HL-60 (cell line): Measurements from ENCODE around the gene GOSR2.

Experiments used
- DNase-seq, 2 experiments: peaks; one replicate each; pipeline ENCODE4 v3.0.0-alpha.2; 2010 to 2020; ENCODE audit warnings: low read depth in 1 of 2, low spot score in 1 of 2
- H3K27ac ChIP-seq: fragments of 250-450 bp; sonication (Bioruptor Pico); replicated peaks from 2 replicates; pipeline ENCODE4 v1.5.1; 2020; ENCODE audit warnings: mild to moderate bottlenecking, moderate library complexity
- H3K27me3 ChIP-seq: fragments of 250-450 bp; sonication (Bioruptor Pico); 2 replicates; pipeline ENCODE4 v1.5.1; 2021; ENCODE audit warnings: mild to moderate bottlenecking, moderate library complexity; ENCODE audit not compliant: insufficient read depth, poor library complexity, severe bottlenecking
- H3K4me3 ChIP-seq: replicated peaks from 2 replicates; pipeline ENCODE4 v1.5.1; 2011; ENCODE audit warnings: mild to moderate bottlenecking, control low read depth, low read length; ENCODE audit not compliant: insufficient read depth
- GABPA ChIP-seq: IDR thresholded peaks from 2 replicates; pipeline ENCODE4 v1.6.1; 2012; ENCODE audit warnings: low read depth
- POLR2AphosphoS5 ChIP-seq: IDR thresholded peaks from 2 replicates; pipeline ENCODE4 v1.6.1; 2012; ENCODE audit warnings: low read depth
- SPI1 ChIP-seq: IDR thresholded peaks from 2 replicates; pipeline ENCODE4 v1.6.1; 2012; ENCODE audit warnings: low read depth, mild to moderate bottlenecking, borderline replicate concordance
- TF ChIP-seq, protein P1 (sequence below): IDR thresholded peaks from 2 replicates; pipeline ENCODE4 v1.6.1; 2012; ENCODE audit warnings: low read depth; ENCODE audit not compliant: insufficient replicate concordance
- TF ChIP-seq, protein P2 (sequence below): IDR thresholded peaks from one replicate; pipeline ENCODE4 v1.5.1; 2011; ENCODE audit warnings: low read length, control low read depth, inconsistent platforms; ENCODE audit not compliant: insufficient read depth

The GOSR2 gene

DNA sequence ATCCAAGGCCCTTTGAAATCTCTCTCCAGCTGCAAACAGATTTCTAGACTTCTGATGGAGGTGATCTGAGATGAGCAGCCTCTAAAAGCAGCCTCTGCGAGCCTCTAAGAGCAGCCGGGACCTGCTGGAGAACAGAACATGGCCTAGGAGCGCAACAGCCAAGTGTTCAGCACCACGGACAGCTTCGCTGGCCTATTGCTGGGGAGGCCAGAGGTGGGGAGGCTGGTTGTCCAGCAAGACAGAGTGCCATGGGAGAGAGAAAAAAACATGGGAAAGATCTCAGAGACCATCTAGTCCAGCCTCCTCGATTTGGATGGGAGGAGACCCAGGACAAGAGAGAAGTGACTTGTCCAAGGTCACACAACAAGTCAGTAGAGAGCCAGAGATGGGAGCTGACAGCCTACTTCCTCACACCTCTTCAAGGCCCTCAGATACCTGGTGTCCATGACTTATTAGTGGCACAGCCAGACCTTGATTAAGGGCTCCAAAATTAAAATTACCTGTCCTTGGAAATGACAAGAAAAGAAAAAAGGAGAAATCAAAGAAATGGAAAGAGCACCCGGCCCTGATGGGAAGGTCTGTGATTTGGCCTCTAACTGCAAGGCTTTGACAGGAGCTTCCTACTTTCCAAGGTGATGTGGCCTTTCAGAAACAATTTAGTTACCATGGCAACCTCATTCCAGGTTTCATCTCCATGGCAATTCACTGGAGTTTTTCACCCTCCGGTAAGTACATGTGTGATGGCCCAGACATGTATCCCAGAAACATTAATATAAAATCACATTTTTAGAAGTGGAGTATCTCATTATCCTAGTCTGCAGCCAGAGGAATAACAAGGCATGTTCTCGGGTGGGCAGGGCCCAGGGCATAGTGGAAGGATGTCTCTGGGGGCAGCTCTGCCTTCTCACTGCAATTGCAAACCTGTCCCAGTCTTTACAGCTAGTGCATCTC is 41.6 kb downstream of the GOSR2 start:
- TF ChIP-seq, protein P1, sequence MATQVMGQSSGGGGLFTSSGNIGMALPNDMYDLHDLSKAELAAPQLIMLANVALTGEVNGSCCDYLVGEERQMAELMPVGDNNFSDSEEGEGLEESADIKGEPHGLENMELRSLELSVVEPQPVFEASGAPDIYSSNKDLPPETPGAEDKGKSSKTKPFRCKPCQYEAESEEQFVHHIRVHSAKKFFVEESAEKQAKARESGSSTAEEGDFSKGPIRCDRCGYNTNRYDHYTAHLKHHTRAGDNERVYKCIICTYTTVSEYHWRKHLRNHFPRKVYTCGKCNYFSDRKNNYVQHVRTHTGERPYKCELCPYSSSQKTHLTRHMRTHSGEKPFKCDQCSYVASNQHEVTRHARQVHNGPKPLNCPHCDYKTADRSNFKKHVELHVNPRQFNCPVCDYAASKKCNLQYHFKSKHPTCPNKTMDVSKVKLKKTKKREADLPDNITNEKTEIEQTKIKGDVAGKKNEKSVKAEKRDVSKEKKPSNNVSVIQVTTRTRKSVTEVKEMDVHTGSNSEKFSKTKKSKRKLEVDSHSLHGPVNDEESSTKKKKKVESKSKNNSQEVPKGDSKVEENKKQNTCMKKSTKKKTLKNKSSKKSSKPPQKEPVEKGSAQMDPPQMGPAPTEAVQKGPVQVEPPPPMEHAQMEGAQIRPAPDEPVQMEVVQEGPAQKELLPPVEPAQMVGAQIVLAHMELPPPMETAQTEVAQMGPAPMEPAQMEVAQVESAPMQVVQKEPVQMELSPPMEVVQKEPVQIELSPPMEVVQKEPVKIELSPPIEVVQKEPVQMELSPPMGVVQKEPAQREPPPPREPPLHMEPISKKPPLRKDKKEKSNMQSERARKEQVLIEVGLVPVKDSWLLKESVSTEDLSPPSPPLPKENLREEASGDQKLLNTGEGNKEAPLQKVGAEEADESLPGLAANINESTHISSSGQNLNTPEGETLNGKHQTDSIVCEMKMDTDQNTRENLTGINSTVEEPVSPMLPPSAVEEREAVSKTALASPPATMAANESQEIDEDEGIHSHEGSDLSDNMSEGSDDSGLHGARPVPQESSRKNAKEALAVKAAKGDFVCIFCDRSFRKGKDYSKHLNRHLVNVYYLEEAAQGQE = peak; percentile 98
- TF ChIP-seq SPI1 (no peak), GABPA (no peak), POLR2AphosphoS5 (no peak)
- TF ChIP-seq, protein P2, sequence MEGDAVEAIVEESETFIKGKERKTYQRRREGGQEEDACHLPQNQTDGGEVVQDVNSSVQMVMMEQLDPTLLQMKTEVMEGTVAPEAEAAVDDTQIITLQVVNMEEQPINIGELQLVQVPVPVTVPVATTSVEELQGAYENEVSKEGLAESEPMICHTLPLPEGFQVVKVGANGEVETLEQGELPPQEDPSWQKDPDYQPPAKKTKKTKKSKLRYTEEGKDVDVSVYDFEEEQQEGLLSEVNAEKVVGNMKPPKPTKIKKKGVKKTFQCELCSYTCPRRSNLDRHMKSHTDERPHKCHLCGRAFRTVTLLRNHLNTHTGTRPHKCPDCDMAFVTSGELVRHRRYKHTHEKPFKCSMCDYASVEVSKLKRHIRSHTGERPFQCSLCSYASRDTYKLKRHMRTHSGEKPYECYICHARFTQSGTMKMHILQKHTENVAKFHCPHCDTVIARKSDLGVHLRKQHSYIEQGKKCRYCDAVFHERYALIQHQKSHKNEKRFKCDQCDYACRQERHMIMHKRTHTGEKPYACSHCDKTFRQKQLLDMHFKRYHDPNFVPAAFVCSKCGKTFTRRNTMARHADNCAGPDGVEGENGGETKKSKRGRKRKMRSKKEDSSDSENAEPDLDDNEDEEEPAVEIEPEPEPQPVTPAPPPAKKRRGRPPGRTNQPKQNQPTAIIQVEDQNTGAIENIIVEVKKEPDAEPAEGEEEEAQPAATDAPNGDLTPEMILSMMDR = no peak

DNA sequence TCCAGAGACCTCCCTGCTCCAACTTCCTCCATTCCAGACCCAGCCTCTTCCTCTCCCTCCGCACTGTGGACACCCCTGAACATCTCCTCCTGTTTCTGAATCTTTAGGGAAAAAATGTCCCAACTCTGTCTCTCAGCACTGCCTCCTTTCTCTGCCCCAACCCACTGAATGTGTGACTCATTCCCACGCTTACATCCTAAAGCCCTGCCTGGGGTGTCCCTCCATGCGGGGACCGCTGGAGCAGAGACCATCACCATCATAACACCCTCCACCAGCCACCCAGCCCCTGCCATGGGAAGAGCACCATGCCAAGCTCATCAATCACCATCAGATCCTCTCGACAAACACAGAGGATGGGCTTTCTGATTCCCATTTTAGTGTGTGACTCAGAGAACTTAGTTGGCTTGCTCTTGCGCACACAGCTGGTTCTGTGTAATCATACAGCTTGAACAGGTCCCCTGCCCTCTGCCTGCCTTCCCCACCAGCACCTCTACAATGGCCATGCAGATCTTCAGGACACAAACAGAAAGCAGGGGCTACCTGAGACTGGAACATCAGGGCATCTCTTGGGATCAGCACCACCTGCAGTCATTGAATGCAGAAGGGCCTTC is 45.4 kb downstream of the GOSR2 start:
- no peak for DNase-seq
- TF ChIP-seq, protein P1 = no peak
- TF ChIP-seq POLR2AphosphoS5 = no peak
- TF ChIP-seq GABPA = no peak
- no peak for TF ChIP-seq SPI1
- TF ChIP-seq, protein P2 = no peak
- no peak overlapping the region for H3K4me3 ChIP-seq
- H3K27me3 ChIP-seq = peaks cover 4% of the 10 kb centered on the region
- no peak overlapping the region for H3K27ac ChIP-seq

More for the DNA sequence above, 41.6 kb downstream of the GOSR2 start:
- Histone ChIP-seq H3K4me3 (no peak overlapping the region), H3K27me3 (peaks cover 3% of the 10 kb centered on the region), H3K27ac (no peak overlapping the region)
- no peak for DNase-seq

DNA sequence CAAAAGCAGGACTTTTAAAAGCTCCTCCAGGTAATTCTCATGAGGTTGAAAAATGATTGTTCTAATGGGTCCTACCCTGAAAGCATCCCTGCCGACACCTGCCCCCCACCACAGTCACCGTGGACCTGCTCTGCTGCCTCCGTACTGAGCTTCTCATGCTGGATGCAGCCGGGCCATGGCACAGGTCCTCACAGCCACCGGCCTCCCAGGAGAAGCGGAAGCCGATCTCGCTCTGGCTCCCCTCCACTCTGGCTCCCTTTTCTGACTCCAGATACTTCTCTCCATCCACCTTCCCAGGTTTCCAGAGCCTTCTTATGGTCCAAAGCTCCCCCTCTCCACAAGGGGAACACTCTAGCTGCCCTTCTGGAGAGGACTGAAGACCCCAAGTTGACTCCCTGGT is 45.9 kb downstream of the GOSR2 start:
- DNase-seq = no peak
- TF ChIP-seq, protein P1 = no peak
- TF ChIP-seq SPI1 = no peak
- TF ChIP-seq GABPA = no peak
- no peak for TF ChIP-seq POLR2AphosphoS5
- TF ChIP-seq, protein P2 = no peak
- no peak overlapping the region for H3K27ac ChIP-seq
- peaks cover 4% of the 10 kb centered on the region for H3K27me3 ChIP-seq
- no peak overlapping the region for H3K4me3 ChIP-seq
